Retina (tissue), 1 donor: ENCODE data around the gene MAPK13.
A peak's percentile ranks its signal among the peaks of the same experiment; 100 is the strongest.
"Not testable (repeated sequence)": the region's sequence is repeated elsewhere in the genome, so short reads cannot be mapped to it uniquely, and the experiment has no call there.

Experiments used
- DNase-seq: peaks from one replicate; pipeline ENCODE4 v3.0.0-alpha.2; 2016

The MAPK13 gene

DNA sequence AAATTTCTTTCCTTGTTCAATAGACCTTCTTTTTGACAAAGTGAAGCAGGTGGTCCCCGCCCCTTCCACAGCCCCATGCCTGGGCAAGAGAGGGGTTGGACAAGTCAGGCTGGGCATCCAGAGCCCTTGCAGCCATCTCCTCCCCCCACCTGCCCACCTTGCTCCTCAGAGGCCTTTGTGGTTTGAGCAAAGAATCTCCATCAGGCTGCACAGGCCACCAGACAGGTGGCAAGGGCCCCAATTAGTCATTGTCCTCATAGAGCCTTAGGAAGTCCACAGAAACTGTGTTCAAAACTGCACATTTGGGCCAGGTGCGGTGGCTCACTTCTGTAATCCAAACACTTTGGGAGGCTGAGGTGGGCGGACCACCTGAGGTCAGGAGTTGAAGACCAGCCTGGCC, 1.5 kb upstream of the MAPK13 start:
- DNase-seq: no peak

DNA sequence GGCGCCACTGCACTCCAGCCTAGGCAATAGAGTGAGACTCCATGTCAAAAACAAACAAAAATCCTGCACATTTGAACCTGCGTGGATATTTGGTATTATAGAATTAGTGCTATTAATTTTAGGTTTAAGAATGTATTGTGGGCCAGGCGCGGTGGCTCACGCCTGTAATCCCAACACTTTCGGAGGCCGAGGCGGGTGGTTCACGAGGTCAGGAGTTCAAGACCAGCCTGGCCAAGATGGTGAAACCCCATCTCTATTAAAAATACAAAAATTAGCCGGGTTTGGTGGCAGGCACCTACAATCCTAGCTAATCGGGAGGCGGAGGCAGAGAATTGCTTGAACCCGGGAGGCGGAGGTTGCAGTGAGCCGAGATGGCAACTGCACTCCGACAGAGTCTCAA, 979 bp upstream of the MAPK13 start:
- not testable (repeated sequence) for DNase-seq

DNA sequence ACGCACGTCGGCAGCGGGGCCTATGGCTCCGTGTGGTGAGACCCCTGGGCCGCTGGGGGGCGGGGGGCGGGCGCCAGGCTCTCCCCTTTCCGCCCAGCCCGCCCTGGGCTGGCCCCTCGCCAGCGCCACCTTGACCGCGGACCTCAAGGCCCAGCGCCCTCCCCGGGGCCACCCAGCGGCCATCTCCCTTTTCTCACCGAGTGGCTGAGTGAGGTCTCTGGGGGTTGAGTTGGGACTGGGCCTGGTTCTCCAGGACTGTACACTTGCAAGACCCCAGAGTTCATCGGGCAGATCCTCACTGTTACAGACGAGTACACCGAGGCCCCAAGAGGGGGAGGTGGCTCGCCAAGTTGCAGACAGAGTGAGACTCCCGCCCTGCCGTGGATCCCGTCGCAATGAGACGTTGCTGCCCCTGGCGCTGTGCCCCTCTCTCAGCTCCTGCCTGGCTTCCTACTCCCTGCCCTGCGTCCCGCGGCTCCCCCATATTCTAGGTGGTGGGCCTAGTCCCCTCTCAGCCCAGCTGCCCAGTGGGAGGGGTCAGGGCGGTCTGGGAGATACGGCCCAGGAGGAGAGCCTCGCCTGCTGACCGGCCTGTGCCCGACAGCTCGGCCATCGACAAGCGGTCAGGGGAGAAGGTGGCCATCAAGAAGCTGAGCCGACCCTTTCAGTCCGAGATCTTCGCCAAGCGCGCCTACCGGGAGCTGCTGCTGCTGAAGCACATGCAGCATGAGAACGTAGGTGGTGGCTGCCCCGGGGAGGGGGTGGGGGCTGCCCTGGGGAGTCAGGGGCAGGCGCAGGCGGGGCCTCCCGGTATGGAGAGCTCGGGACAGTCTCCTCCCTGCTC, 576 bp downstream of the MAPK13 start:
- DNase-seq: peak; percentile 79

DNA sequence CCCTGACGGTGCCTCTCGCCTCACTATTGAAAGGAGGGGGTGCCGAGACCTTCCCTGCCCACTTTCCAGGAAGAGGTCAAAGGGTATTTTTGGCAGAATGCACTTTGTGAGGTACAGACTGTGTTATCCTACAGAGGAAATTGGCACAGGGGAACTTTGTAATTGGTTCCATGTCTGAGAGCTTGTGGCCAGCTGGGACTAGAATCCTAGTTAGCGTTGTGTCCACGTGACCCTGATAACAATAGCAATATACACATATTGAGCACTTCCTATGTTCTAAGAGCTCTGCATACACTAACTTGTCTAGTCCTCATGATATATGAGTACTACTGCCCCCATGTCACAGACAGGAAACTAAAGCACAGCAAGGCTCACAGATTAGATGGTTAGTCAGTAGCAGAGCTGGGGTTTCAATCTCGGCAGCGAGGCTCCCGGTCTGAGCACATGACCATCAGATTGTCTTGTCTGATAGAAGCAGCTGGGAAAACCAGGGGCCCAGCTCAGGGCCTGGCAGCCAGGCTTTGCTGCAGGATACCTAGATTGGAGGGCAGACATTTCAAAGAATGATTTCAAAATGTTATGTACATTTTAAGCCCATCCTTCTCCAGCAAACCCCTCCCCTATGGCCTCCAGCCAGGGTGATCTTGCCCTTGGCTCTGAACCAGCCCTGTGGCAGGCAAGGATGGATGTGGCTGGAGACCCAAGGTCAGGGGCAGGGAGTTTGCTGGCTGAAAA, 1.4 kb downstream of the MAPK13 start:
- DNase-seq: peak; percentile 63

GRCh38 chr6:36132246-36132895, 2.1 kb downstream of the MAPK13 start:
- DNase-seq: no peak

- no peak for DNase-seq
These were observed 2.8 kb downstream of the MAPK13 start for GRCh38 chr6:36133148-36133547.

DNA sequence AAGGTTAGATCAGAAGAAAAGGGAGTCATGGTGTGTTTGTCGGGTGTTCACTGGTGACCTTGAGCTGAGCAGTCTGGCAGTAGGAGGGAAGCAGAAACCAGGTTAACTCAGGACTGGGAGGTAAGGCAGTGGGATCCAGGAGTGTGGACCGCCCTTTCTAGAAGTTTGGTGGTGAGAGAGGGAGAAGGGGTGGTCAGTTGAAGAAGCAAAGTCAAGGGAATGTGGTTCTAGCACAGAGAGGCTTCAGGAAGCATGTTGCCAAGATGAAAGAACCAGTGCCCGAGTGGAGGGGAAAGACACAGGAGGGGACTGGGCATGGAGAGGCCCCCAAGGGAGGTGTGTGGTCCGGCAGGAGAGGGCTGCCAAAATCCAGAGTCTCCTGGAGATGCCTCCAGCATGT, 3.6 kb downstream of the MAPK13 start:
- no peak for DNase-seq

GRCh38 chr6:36135053-36135731, 4.9 kb downstream of the MAPK13 start:
- no peak for DNase-seq

- DNase-seq: no peak
These were observed 5.7 kb downstream of the MAPK13 start for GRCh38 chr6:36136034-36136433.

GRCh38 chr6:36136551-36136950, 6.2 kb downstream of the MAPK13 start:
- no peak for DNase-seq

- no peak for DNase-seq
These were observed 8.4 kb downstream of the MAPK13 start for GRCh38 chr6:36138667-36139066.

- DNase-seq: peak; percentile 16
These were observed 9.1 kb downstream of the MAPK13 start for GRCh38 chr6:36139431-36139830.

- no peak for DNase-seq
These were observed 9.8 kb downstream of the MAPK13 start for GRCh38 chr6:36139991-36140710.

GRCh38 chr6:36141091-36141490, 10.8 kb downstream of the MAPK13 start:
- DNase-seq: no peak

DNA sequence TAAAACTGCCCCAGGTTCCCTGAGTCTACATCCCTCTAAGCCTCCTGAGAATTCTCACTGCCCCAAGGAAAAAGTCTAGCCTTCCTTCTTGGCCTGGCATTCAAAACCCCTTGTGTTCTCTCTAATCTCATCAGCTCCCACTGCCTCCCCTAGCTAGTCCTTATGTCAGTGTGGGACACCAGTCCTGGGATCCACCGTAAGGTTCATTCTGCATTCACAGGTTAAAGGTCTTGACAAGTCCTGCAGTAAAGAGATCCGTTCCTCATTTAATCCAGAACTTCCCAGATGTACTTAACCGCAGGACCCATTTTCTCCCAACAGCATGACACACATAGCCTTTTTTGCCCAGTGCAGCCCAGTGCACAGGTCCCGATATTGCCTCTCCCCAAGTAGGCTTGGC, 11.6 kb downstream of the MAPK13 start:
- DNase-seq: no peak

DNA sequence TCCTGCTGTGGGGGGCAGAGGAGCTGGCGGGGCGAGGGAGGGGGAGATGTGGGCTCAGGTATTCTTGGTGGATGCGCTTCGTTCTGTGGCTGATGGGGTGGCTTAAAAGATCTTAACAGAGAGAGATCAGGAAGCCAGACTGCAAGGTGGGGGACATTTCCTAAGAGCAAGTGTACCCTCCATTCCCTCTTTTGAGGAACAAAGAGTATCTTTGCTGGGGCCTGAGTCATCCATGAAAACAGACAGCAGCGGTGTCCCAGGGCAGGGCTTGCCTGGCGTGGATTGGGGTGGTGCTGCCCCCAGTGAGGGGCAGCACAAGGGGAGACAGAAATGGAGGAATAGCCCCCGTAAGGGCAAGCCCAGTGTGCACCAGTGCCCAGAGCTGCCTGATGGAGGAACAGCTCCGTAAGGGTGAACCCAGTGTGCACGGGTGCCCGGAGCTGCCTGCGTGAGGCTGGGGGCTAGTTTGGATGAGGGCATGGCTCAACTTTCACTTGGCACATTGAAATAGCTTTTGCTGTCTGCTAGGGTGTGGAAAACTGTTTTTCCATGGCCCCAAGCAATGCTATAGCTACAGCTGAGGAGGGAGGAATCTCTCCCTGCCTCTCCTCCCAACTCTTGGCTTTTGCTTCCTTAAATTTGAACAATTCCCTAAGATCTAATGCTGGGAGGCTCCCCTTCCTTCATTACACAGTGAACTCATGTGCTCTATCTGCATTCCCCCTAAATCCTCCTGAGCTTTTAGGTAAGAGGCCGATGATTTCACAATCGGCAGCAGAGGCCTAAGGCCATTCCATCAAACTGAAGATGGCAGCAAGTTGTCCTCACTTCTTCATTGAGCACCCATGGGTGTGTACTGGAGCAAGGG, 12.9 kb downstream of the MAPK13 start:
- no peak for DNase-seq

GRCh38 chr6:36145495-36145894, 15.2 kb downstream of the MAPK13 start:
- DNase-seq: no peak

DNA sequence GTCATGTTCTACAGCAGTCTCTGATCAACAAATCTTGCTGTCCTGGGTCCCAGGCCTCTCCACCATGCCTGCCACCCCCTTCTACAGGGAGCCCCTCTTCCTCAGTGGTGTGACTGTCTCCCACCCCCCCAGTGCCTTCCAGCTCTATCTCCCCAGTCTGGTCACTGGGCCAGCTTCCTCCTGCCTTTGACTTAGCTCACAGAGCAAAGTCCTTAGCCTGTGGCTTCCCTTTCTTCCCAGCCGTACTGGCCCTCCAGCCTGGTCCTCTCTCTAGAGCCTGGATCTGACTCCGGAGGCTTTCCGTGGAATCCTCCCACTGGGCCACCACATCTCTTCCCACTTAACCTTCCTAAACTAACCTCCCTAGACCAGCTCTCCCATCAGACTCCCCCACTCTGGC, 17.0 kb downstream of the MAPK13 start:
- DNase-seq: no peak

- DNase-seq: no peak
These were observed 19.2 kb downstream of the MAPK13 start for GRCh38 chr6:36149476-36149875.

DNA sequence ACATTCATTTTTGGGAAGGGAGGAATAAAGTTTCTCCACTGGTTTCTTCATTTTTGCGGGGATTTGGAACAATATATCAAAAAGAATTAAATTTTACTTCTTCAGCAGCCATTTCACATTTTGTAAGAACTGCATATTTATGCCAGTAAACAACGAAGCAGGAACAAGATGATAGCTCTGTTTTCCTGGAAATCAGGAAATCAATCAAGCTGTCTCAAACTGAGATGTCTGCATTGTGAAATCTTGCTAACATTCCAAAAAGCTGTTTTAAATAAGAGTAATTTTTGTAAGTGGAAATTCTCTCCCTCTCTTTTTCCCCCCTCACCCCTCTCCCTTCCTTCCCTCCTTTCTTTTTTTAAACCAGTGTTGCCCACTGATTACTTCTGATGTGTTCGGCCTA, 20.0 kb downstream of the MAPK13 start:
- DNase-seq: no peak

DNA sequence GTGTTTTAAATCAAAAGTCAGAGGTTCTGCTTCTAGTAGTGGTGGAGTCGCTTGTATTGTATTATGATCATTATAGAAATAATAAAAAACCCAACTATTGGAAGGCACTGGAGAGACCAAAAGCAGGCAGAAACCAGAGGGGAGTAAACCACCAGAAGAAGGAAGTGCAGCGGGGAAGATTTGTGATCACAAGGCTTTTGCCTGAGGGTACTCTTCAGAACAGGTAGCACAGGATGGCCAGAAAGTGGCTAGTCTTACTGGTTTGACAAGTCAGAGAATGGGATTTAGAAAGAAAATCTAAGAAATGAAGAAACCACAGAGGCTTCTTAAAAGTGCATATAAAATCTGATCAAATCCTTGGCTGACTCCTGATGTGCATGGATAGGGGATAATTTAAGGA, 24.0 kb downstream of the MAPK13 start:
- no peak for DNase-seq

GRCh38 chr6:36155662-36156061, 25.3 kb downstream of the MAPK13 start:
- no peak for DNase-seq
